GM21390 (cell line): Measurements from ENCODE around the gene B9D1.

ENCODE experiments used
- ATAC-seq: cut with Tn5 transposase; IDR thresholded peaks from one replicate; pipeline ENCODE4 v1.9.1; 2021; ENCODE audit not compliant: unreplicated experiment

B9D1 gene

DNA sequence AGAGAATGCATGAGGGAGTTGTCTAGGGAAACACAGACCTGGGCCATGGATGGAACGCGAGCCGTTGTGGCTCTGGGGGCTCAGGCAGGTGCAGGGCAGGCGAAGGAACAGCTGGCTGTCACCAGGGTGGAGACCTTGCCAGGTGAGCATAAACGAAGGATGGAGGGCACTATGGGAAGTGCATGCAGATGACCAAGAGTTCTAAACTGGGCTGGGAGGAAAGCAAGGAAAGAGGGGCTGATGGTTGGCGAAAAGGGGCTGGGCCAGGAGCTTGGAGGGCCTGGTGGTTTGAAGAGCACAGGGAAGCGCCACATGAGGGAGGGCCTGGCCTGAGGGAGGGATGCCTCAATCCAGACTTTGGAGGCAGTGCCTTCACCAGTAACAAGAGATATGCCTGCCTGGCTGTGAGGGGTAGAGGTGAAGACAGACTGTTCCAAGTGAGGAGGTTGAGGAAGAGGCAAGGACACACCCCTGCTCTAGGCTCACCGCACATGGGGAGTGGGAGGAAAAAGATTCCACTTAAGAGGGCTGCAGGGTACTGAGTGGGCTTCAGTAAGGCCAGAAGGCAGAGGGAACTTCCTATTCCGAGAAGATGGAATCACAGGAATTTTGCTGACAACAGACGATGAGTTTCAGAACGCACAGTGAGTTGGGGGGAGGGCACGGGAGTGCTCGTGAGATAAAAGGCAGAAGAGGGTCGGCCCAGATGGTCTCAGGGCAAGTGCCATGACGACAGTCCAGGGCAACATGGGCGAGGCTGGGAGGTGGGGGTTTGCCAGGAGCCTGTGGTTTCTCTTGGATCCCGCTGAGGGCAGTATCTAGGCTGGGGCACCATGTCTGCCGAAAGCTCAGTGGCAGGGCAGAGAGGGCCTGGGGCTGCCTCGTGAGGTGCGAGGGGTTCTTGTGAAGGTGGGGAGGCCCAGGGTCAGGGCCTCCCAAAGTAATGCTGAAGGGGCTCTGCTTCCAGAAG is 20.6 kb downstream of the B9D1 start:
- no peak for ATAC-seq

DNA sequence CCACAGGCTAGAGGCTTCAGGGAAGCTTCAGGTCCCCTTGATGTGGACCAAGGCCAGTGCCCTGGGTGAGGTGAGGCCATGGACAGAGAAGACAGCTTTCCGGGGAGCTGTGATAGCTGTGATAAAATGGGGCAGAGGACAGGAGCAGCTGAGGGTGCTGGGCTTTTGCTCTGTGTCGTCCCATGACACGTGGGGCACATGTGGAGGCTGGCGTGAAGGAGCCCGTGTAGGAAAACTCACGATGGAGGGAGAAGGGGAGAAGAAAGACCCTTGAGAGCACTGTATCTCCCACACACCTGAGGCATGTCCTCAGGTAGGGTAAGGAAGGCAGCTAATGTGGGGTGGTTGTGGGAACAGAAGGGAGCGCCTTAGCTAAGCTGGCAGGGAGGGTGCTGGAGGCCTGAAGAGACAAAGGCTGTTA is 21.3 kb downstream of the B9D1 start:
- no peak for ATAC-seq

DNA sequence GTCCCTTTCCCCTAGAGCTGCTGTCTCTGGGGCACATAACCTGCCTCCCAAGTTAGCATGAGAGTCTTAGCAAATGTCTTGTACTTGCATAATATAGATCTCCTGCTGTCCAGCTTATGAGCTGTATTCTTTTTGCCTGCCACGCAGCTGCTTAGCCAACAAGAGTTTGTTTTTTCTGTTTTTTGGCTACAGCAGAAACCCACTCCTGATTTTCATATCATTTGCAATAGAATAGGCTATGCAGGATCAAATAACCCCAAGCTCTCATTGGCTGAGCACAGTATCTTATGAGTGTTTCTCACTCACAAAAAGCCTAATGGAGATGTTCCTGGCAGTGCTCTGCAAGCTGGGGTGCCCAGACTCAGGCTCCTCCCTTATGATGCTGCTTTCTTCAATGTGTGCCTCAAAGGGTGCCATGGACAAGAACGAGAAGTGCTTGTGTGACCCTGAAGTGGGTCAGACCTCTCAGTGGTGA is 23.1 kb downstream of the B9D1 start:
- no peak for ATAC-seq

DNA sequence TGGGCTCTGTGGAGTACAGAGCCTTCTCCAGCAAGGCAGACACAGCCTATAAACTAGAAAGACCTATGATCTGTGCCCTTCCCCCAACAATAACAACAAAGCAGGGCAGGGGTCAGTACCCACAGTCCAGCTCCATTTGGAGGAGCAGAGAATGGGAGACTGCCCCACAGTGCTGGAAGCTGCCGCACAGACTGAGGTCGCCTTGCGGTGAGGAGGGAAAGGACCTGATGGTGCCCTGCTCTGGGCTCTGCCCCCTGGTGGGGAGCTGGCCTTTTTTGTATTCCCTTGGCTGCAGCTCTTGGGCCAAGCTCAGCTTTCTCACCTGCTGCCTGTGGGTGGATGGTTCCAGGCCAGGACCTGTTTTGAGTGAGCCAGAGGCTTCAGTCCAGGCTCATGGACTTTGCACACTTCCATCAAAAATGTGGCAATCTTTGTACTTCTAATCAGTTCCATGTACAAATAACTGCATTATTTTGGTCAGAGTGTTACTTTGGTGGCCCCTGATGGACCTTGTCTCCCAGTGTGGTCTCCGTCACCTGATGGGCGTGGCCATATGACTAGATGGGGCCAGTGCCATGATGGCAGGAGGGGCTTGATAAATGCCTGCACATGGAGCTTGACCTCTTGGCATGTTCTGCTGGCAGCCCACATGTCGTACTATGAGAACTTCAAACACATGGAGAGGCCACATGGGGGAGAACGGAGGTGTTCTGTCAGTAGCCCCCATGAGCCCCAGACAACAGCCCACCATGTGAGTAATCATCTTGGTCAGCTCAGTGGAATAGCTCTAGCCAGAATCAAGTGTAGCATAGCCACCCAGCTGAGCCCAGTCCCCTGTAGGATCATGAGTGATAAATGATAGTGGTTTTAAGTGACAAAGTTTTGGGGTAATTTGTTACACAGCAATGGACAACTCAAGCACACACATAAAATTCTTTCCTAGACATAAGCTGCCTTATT is 24.2 kb downstream of the B9D1 start:
- ATAC-seq, result no peak

DNA sequence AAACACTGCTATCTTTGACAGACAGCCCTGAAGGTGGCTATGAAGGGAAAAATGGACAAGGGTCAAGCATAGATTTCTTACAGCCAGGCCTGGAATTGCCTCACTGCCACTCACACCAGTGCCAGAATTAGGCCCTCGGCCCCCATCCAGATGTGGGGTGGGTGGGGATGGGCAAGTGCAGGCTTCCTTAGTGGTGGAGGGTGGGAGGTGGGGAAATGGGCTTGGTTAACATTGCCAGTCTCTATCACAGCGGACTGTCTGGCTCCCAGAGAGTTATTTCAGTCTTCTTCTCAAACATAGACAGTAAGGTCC is 24.9 kb downstream of the B9D1 start:
- ATAC-seq, result no peak

DNA sequence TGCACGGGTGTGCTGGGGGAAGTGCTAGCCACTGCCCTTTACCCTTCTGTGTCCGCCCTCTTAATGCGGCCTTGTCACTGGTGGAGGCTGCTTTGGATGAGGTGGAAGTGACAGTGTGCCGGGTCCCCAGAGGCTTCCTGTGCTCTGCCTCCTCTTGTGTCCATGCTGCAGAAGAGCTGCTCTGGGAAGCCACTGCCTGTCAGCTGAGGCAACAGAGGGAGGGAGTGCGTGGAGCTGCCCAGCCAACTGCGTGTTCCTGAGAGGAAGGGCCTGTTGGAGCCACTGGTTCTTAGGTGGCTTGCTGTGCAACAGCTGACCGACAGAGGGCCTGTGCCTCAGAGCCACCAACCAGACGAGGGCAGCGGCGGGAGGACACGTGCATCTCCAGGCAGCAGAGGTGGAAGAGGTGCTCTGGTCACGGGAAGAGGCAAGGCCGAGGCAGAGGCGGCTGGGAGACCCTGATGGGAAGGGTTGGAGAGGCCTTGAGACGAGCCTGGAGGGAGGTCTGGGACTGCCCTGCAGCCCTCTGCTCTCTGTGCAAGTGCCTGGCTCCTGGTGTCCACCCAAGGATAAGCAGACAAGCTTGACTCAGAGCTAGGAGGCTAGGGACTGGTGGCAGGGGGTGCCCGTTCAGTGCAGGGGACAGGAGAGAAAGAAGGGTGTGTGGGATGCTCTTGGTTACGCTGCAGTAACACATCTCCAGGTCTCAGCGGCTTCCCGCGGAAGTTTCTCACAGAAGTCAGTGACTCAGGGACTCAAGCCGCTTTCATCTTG is 25.4 kb downstream of the B9D1 start:
- no peak for ATAC-seq

DNA sequence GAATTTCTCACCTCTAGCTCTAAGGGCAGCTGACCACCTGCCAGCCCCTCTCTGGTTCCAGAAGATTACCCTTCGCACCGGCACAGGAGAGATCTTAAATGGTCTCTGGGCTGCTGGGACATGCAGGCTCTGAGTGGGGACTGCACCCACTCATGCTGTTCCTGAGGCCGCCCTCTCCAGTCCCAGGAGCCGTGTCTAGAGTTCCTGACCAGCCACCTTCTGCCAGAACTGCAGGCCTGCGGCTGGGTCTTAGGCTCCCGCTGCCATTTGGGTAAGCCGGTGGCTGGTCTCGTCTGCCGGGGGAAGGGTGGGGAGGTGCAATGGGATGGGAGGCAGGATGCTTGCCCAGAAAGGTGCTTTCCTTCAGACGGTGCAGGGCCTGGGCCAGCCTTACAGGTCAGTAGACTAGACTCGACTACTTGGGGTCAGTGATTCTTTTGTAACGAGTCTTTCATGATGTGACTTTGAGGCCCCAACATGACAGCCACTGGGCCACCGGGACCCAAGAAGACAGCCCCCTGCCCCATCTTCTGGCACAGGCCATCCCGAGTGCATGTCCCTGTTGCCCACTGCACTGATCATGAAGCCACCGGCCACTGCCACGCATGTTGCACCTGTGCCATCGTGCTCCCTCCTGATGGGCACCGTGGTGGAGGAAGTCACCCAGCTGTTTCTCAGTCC is 26.4 kb downstream of the B9D1 start:
- no peak for ATAC-seq

DNA sequence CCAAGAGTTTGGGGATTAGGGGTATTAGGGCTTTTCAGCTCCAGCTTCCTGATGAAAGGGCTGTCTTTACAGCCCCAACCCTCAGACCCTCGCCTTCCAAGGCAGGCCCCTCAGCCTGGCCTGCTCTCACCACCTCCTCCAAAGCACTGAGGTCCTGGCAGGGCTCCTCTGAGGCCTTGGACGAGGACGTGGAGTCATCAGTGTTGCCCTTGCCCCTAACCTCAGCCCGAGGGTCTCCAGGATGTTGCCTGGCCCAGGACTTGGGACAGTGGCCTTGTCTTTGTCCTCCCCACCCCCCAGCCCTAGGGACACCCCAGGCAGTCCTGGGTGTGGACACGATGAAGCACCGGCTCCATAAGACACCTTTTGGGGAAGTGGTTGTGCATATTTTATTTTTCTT is 28.2 kb downstream of the B9D1 start:
- no peak for ATAC-seq

DNA sequence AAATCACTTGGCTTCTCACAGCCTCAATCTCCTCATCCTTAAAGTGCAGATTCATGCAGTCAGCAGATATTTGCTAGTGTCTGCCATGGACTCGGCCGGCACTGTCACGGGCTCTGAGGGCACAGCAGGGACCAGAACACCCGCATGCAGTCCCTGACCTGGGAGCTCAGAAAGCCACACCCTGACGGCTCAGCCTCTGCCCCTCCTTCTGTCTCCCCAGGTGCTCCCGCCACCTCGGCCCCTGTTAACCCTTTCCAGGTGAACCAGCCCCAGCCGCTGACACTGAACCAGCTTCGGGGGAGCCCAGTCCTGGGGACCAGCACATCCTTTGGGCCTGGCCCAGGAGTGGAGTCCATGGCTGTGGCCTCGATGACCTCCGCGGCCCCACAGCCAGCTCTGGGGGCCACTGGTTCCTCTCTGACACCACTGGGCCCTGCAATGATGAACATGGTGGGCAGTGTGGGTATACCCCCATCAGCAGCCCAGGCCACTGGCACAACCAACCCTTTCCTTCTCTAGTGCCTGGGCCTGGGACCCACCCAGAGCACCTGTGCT is 28.7 kb downstream of the B9D1 start:
- ATAC-seq, result no peak

DNA sequence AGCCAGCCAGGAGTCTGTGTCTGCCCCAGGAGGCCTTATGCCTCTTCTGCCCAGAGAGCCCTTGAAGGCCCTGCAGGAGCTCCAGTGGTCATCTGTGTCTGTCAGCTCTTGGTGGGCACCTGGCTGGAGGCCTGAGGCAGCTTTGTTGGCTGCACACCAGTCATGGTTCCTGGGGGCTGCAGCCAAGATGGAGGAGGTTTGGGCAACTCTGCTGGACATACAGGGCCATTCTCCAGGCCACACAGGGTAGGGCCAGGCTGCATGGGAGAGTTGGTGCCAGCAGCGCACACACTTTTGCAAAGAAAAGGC is 29.4 kb downstream of the B9D1 start:
- no peak for ATAC-seq

DNA sequence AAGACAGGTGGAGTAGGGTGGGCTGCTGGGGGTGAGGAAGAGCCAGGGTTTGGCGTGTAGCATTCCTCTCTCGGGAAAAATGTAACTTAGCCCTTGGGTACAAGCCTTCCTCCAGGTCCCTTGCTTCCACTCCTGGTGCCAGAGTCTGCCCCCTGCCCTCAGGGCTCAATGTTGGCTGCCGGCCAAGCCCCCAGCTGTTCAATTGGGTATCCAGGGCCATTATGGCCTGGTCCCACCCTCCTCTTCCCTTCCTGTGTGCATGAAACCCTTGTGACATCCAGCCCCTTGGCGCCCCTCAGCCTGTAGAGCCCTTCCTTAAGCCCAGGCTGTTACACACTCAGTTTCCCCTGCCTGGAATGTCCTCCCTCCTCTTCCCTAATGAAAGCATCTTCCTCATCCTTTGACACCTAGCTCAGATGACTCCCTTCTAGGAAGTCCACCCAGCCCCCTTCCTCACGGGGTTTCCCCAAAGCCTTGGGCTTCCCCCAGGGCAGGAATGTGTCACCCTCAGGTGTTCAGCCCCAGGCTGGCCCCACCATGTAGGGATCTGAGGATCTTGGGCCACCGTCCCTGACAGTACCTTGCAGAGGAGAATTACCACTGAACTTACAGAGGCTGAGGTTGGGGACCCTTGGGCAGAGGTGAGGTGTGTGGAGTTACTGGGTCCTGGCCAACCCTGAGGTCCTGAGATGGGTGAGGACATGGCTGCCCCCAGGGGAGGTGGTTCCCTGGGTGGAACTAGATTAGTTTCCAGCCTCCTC is 30.0 kb downstream of the B9D1 start:
- ATAC-seq, result no peak

DNA sequence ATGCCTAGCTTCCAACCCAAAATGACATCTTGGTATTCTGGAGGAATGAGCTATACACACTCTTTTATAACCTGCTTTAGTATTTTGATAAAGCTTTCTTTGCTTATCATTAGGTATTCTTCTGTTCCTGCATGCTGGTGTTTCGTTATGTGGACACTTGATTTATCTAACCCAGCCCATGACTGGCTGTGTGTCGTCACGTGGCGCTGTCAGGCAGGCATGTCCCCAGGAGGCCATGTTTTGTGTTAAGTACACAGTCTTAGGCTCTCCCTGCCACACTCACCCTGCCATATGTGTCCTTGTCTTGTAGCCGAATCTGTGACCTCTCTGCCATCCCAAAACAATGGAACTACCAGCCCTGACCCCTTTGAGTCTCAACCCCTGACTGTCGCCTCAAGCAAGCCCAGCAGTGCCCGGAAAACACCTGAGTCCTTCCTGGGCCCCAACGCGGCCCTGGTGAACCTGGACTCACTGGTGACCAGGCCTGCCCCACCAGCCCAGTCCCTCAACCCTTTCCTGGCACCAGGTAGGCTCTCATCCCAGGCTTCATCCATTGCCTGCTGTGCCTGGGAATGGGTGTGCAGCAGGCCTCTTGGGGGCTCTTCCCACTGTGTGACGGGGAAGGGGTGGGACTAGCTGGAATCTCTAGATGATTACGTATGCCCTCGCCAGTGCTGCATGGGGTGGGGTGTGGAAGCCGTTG is 30.8 kb downstream of the B9D1 start:
- no peak for ATAC-seq

DNA sequence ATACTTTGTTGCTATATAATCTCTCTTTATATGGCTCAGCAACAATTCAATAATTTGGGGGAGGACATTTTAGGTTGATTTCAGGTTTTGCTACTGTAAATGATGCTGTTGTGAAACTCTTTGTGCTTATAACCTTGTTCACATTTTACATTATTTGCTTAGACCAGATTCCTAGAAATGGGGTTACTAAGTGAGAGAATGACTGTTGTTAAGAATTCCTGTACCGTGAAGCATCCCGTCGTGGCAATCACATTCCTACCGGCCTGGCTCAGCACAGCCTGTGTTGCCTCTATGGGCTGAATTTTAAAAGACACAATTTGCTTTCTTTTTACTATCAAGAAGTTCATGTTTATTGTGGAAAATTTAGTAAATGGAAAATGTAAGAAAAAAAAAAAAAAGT is 31.4 kb downstream of the B9D1 start:
- ATAC-seq, result no peak

DNA sequence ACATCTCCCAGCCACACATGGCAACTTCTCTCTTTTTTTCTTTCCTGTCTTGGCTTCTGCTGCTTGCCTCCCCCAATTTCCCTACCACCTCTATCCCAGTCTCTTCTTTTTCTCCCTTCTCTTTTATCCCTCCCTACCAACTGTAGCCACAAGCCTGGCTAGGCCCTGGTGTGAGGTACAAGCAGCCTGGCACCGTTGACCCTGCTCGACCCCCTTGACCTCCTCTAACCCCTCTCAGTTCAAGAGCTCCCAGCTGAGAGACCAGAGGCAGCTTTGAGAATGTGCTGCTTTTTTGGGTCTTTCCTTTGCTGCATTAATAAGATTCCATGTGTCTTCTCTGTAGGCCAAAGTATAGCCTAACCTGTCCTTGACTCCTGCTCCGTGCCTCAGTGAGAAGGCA is 32.3 kb downstream of the B9D1 start:
- no peak for ATAC-seq

DNA sequence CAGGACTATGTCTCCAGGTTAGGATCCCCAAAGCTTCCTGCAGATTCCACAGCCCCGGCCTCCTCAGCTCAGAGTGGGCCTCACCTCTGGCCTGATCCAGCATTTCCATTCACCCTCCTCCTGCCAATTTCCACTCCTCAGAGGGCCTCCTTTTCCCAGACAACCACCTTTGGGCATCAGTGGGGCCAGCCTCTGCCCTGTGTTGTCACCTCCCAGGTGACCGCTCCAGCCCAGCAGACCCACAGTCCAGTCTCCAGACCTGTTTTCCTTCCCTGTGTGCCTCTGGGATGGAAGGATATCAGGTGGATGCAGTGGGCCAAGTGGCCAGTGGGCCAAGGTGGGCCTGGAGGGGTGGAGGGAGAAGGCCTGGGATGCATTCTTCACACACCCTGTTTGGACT is 32.7 kb downstream of the B9D1 start:
- ATAC-seq, result no peak

DNA sequence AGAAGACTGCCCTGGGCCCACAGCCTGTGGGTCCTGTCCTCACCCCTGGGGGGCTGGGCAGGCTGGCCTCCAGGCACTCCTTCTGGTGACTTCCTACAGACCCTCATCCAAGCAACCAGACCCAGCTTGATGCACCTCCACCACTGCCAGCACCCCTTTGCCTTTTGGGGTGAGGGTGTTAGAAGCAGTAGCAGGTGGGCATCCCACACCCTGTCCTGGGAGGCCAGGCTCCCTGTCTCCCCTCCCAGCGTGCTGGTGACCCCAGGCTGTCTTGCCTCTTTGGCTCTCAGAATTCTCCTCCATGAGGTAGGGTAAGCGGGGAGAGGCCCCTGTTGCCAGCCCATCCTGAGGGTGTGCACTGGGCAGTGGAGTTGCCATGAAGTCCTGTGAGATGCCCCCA is 33.4 kb downstream of the B9D1 start:
- no peak for ATAC-seq

DNA sequence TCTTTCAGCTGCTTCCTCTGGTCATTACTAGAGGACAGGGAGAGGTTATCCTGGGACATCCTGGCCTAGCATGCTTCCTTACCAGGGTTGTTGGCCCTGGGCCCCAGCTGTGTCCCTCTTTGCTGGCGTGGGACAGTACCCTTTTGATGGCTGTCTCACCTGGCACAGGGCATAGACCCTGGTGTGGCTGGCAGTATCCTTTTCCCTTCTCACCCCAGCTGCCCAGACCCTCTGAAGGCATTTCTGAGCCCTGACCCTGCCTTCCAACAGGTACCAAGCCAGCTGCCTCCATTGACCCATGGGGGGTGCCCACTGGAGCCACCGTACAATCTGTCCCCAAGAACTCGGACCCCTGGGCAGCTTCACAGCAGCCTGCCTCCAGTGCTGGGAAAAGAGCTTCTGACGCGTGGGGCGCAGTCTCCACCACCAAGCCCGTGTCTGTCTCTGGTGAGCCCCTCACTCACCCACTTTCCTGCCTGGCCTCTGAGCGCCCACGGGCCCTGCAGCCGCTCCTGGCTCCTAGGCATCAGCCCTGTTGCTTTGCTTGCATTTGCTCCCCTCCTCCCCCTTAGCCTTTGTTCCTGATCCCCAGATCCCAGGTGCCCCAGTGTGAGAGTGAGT is 34.0 kb downstream of the B9D1 start:
- ATAC-seq, result no peak

DNA sequence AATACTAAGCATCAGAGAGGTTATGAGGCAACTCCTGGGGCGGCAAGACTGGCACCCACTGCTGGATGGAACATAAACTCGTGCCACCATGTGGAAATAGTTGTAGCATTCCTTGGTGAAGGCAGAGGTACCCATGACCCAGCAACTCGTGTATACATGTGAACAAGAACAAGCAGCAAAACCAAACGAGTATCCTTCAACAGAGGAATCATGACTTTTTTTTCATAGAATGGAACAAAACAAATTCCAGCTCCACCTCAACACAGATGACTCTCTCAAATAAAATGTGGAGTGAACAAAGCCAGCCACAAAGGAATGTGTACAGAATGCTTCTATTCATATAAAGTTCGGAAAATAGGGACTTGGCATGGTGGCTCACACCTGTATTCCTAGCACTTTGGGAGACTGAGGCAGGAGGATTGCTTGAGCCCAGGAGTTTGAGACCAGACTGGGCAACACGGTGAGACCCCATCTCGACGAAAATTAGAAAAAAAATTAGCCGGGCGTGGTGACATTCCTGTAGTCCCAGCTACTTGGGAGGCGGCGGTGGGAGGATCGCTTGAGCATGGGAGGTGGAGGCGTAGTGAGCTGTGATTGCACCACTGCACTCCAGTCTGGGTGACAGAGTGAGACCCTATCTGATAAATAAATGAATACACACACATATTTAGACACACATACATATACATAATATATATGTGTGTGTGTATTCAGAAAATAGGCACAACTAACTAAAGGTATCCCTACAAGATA is 35.3 kb downstream of the B9D1 start:
- ATAC-seq, result no peak
